Natural killer cell (primary cell): Measurements from ENCODE around the gene AFAP1. TPM values are rescaled to one million over a fixed set of nuclear protein-coding genes. Genes with fewer than 3 reads are reported as not detected.

Experiments
- ATAC-seq, 3 donors: fragments of 150-1000 bp in 2 of 3; fragments of 200-7000 bp in 1 of 3; cut with Tn5 transposase; 1 replicate in 1 of 3; 2 replicates in 2 of 3; pipeline ENCODE4 v1.10.0; 2021; ENCODE audit warnings: mild to moderate bottlenecking in 2 of 3, moderate library complexity in 2 of 3
- DNase-seq, 2 donors: peaks; one replicate each; pipeline versions ENCODE4 v3.0.0 to v3.0.0-alpha.2; 2013 to 2021; ENCODE audit warnings: mixed read lengths in 1 of 2
- H3K27ac ChIP-seq: one replicate; pipeline ENCODE4 v1.5.1; 2013; ENCODE audit warnings: mild to moderate bottlenecking, low read length
- H3K27me3 ChIP-seq: one replicate; pipeline ENCODE4 v1.6.1; 2013; ENCODE audit warnings: low read length; ENCODE audit not compliant: control insufficient read depth, insufficient read depth
- H3K36me3 ChIP-seq: one replicate; pipeline ENCODE4 v1.6.1; 2013; ENCODE audit warnings: low read length; ENCODE audit not compliant: control insufficient read depth, insufficient read depth
- H3K4me1 ChIP-seq: one replicate; pipeline ENCODE4 v1.6.1; 2013; ENCODE audit warnings: low read length; ENCODE audit not compliant: control insufficient read depth, insufficient read depth
- H3K4me3 ChIP-seq: one replicate; pipeline ENCODE4 v1.5.1; 2013; ENCODE audit warnings: low read length
- H3K9me3 ChIP-seq: one replicate; pipeline ENCODE4 v1.6.1; 2013; ENCODE audit warnings: low read length; ENCODE audit not compliant: control insufficient read depth, insufficient read depth
- H3K27ac Mint-ChIP-seq, 2 donors: one replicate each; pipeline ENCODE4 v1.8.0; 2022; ENCODE audit warnings: mild to moderate bottlenecking in 2 of 2, mixed read lengths in 2 of 2, moderate library complexity in 1 of 2
- H3K27me3 Mint-ChIP-seq, 2 donors: one replicate each; pipeline ENCODE4 v1.8.0; 2022; ENCODE audit warnings: low read depth in 2 of 2, mixed read lengths in 2 of 2
- H3K36me3 Mint-ChIP-seq: one replicate; pipeline ENCODE4 v1.8.0; 2022; ENCODE audit warnings: mixed read lengths
- H3K4me1 Mint-ChIP-seq, 2 donors: one replicate each; pipeline ENCODE4 v1.8.0; 2022; ENCODE audit warnings: mixed read lengths in 2 of 2
- H3K4me3 Mint-ChIP-seq: one replicate; pipeline ENCODE4 v1.8.0; 2022; ENCODE audit warnings: mild to moderate bottlenecking, moderate library complexity, mixed read lengths
- H3K9me3 Mint-ChIP-seq, 2 donors: one replicate each; pipeline ENCODE4 v1.8.0; 2022; ENCODE audit warnings: mixed read lengths in 2 of 2
- WGBS: methylation state at CpG from one replicate; pipeline ENCODE4 v1.1.7; 2013; ENCODE audit warnings: missing lambda C conversion rate; ENCODE audit not compliant: insufficient coverage; 5-methylcytosine and 5-hydroxymethylcytosine counted together
- intact Hi-C: fragments of 100-400 bp; cut with micrococcal nuclease; formaldehyde crosslinking; loops from one replicate; pipeline ENCODE4 v1.14.2; 2022
- total RNA-seq, 4 donors: library from RNA; stranded (reverse); fragments of 120-200 nt in 1 of 4; gene quantifications; one replicate each; pipeline versions ENCODE4 v1.2.3 to v1.2.4, GENCODE V29; 2013 to 2022
- TF ChIP-seq, protein P1 (sequence below): fragments of 200-600 bp; IDR thresholded peaks from one replicate; pipeline ENCODE4 v1.8.0; 2022; ENCODE audit warnings: antibody characterized with exemption

AFAP1 gene
- total RNA-seq, 3 donors from 2014 or later (not counting 1 experiment from before 2014, with no cell fraction given) = 4.9 to 12.5 (median 9.5) TPM

DNA sequence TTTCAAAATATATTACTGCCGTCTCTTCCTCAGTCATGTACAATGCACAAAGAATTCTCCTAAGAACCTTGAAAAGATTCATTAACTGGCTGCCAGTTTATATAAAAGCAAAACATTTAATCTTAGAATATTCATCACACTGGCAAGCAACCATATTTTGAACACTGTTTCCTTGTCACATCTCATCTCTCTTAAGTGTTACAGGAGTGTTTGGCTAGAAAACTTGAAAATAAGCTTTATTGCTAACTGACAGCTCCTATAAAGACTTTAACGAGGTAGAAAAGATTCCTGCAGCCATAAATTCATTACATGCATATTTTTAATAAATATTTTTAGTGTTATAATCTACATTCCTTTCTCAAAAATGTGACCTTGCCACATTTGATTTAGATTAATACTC, 149.6 kb downstream of the AFAP1 start:
- no peaks in the 10 kb centered on the region for H3K36me3 Mint-ChIP-seq
- no peaks in the 10 kb centered on the region for H3K27me3 ChIP-seq
- intact Hi-C loops = no loop called here
- no peaks in the 10 kb centered on the region for H3K4me1 Mint-ChIP-seq
- no peaks in the 10 kb centered on the region for H3K9me3 Mint-ChIP-seq
- 88% methylated on average over 1 of the region's 2 CpGs for WGBS
- no peak overlapping the region for H3K4me3 ChIP-seq
- no peak for DNase-seq
- H3K4me1 ChIP-seq = no peaks in the 10 kb centered on the region
- H3K4me3 Mint-ChIP-seq = no peak overlapping the region
- TF ChIP-seq, protein P1, sequence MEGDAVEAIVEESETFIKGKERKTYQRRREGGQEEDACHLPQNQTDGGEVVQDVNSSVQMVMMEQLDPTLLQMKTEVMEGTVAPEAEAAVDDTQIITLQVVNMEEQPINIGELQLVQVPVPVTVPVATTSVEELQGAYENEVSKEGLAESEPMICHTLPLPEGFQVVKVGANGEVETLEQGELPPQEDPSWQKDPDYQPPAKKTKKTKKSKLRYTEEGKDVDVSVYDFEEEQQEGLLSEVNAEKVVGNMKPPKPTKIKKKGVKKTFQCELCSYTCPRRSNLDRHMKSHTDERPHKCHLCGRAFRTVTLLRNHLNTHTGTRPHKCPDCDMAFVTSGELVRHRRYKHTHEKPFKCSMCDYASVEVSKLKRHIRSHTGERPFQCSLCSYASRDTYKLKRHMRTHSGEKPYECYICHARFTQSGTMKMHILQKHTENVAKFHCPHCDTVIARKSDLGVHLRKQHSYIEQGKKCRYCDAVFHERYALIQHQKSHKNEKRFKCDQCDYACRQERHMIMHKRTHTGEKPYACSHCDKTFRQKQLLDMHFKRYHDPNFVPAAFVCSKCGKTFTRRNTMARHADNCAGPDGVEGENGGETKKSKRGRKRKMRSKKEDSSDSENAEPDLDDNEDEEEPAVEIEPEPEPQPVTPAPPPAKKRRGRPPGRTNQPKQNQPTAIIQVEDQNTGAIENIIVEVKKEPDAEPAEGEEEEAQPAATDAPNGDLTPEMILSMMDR = no peak
- peaks cover 0 to 7% of the 10 kb centered on the region in 2 donors for H3K27me3 Mint-ChIP-seq
- H3K9me3 ChIP-seq = no peaks in the 10 kb centered on the region
- ATAC-seq = no peak
- no peak overlapping the region for H3K27ac Mint-ChIP-seq
- H3K36me3 ChIP-seq = no peaks in the 10 kb centered on the region
- no peak overlapping the region for H3K27ac ChIP-seq

DNA sequence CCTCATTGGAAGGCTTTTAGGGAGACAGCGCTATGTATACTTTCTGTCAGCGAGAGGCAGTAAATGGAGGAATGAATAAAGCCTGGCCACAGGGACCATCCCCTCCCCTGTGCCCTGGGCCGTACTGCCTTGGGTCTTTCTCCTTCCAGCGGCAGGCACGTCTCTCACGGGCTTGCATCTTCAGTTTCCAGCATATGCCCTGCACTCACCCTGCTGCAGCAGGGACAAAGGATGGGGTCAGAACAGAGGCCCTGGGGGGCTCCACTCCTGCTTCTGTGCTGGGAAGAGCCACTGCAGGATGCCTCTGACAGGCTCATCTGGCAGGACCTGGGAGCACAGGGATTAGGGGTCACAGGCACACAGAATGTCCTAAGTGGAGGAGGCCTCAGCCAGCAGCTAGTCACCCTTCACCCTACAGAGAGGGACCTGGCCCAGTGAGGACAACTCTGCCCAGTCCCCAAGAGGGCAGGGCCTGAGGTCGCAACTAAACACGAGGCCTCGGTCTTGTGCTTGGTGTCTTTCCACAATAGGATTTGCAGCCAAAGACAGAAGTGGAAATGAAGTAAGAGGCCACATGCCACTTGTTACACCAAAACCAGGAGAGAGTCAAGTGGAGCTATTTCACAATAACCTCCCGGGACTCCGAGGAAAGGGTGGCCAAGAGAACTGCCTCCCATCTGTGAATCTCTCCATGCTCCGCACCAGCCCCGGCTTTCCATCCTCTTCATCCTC, 150.8 kb downstream of the AFAP1 start:
- no peak overlapping the region for H3K4me3 Mint-ChIP-seq
- ATAC-seq (no peak), DNase-seq (no peak)
- H3K9me3 Mint-ChIP-seq = no peaks in the 10 kb centered on the region
- intact Hi-C loops = no loop called here
- Histone ChIP-seq H3K27me3 (no peaks in the 10 kb centered on the region), H3K27ac (no peak overlapping the region), H3K4me3 (no peak overlapping the region), H3K4me1 (no peaks in the 10 kb centered on the region), H3K9me3 (no peaks in the 10 kb centered on the region), H3K36me3 (no peaks in the 10 kb centered on the region)
- peaks cover 0 to 2% of the 10 kb centered on the region in 2 donors for H3K4me1 Mint-ChIP-seq
- no peak overlapping the region for H3K27ac Mint-ChIP-seq
- 90% methylated on average over 12 of the region's 13 CpGs for WGBS
- no peaks in the 10 kb centered on the region for H3K36me3 Mint-ChIP-seq
- H3K27me3 Mint-ChIP-seq = peaks cover 0 to 7% of the 10 kb centered on the region in 2 donors
- TF ChIP-seq, protein P1 = no peak

DNA sequence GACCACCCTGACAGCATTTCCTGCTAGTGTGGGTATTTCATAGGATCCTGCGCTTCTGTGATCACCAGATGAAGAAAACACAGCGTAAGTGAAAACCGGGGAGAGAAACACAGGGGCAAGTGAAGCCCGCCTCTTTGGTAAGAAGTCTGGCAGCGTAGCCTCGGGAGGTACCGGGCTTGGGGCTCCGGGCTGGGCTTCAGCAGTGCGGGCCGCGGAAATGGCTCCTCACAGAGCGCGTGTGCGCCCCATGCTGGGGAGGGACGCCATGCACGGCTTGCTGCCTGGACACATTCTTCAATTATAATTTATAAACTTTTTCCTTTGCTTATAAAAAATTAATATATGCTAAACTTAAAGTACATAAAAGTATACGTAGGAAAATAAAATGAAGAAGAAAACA, 151.5 kb downstream of the AFAP1 start:
- Histone ChIP-seq H3K27me3 (no peaks in the 10 kb centered on the region), H3K36me3 (no peaks in the 10 kb centered on the region), H3K9me3 (no peaks in the 10 kb centered on the region), H3K4me1 (no peaks in the 10 kb centered on the region), H3K27ac (no peak overlapping the region), H3K4me3 (no peak overlapping the region)
- no peaks in the 10 kb centered on the region for H3K9me3 Mint-ChIP-seq
- WGBS = 93% methylated on average over 13 of the region's 17 CpGs
- intact Hi-C loops = no loop called here
- H3K27me3 Mint-ChIP-seq = peaks cover 2 to 7% of the 10 kb centered on the region in 2 donors
- no peaks in the 10 kb centered on the region for H3K36me3 Mint-ChIP-seq
- ATAC-seq = no peak
- TF ChIP-seq, protein P1 = no peak
- H3K27ac Mint-ChIP-seq = no peak overlapping the region
- no peak for DNase-seq
- H3K4me1 Mint-ChIP-seq = peaks cover 0 to 7% of the 10 kb centered on the region in 2 donors
- no peak overlapping the region for H3K4me3 Mint-ChIP-seq

DNA sequence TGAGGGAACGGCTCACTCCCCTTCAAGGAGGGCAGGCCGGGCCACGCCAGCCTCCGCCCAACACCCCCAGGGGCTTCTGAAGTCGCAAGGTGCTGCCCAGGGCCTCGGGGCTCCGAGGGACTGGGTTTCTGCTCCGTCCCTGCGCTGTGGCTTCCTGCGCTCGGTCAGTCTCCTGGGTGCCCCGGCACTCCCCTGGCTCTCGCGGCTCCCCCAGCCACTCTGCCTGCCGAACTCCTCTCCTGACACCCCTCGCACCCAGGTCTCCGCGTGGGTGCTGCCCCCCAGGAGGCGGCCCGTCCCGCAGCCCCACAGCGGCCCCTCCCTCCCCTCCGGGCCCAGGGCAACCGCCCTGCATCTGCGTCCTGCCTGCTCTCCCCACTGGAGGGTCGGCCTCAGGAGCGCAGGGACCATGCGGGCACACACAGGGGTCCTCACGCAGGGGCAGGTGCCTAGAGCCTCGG, 151.9 kb downstream of the AFAP1 start:
- TF ChIP-seq, protein P1 = no peak
- H3K36me3 Mint-ChIP-seq = no peaks in the 10 kb centered on the region
- peaks cover 1 to 8% of the 10 kb centered on the region in 2 donors for H3K4me1 Mint-ChIP-seq
- intact Hi-C loops = no loop called here
- Histone ChIP-seq H3K4me3 (no peak overlapping the region), H3K4me1 (no peaks in the 10 kb centered on the region), H3K27me3 (no peaks in the 10 kb centered on the region), H3K27ac (no peak overlapping the region), H3K9me3 (no peaks in the 10 kb centered on the region), H3K36me3 (no peaks in the 10 kb centered on the region)
- no peak for DNase-seq
- no peak overlapping the region for H3K4me3 Mint-ChIP-seq
- 94% methylated on average over 30 of the region's 30 CpGs for WGBS
- peaks cover 2 to 7% of the 10 kb centered on the region in 2 donors for H3K27me3 Mint-ChIP-seq
- ATAC-seq = no peak
- H3K9me3 Mint-ChIP-seq = no peaks in the 10 kb centered on the region
- H3K27ac Mint-ChIP-seq = no peak overlapping the region
